Fibroblast of pulmonary artery (primary cell): ENCODE measurements around the gene CRYGC.
"Not testable (repeated sequence)": the region's sequence is repeated elsewhere in the genome, so short reads cannot be mapped to it uniquely, and the experiment has no call there.

ENCODE experiments used
- DNase-seq: peaks from one replicate; pipeline ENCODE4 v3.0.0-alpha.2; 2010; ENCODE audit warnings: low read depth
- H3K4me3 ChIP-seq: replicated peaks from 2 replicates; pipeline ENCODE4 v1.5.1; 2011; ENCODE audit warnings: low read depth, mild to moderate bottlenecking, control low read depth, low read length, moderate library complexity
- CTCF ChIP-seq: IDR thresholded peaks from 2 replicates; pipeline ENCODE4 v1.5.1; 2011; ENCODE audit warnings: mild to moderate bottlenecking, control low read depth, low read length, inconsistent platforms; ENCODE audit errors: missing control alignments

The CRYGC gene

GRCh38 chr2:208136716-208137094 lies 7.1 kb upstream of the CRYGC start:
- no peak for TF ChIP-seq CTCF
- no peak overlapping the region for H3K4me3 ChIP-seq
- DNase-seq = no peak

- no peak overlapping the region for H3K4me3 ChIP-seq
- no peak for DNase-seq
- TF ChIP-seq CTCF = no peak
Measured at GRCh38 chr2:208135794-208136715, 6.4 kb upstream of the CRYGC start.

GRCh38 chr2:208134928-208135586 lies 5.4 kb upstream of the CRYGC start:
- TF ChIP-seq CTCF = no peak
- no peak for DNase-seq
- no peak overlapping the region for H3K4me3 ChIP-seq

- H3K4me3 ChIP-seq = no peak overlapping the region
- DNase-seq = no peak
Measured at GRCh38 chr2:208130712-208131110, 1.1 kb upstream of the CRYGC start.

GRCh38 chr2:208128136-208128535 lies 1.5 kb downstream of the CRYGC start:
- no peak overlapping the region for H3K4me3 ChIP-seq
- no peak for TF ChIP-seq CTCF
- DNase-seq = no peak

More at GRCh38 chr2:208130712-208131110, 1.1 kb upstream of the CRYGC start:
- no peak for TF ChIP-seq CTCF

GRCh38 chr2:208127090-208127489 lies 2.5 kb downstream of the CRYGC start:
- no peak for TF ChIP-seq CTCF
- DNase-seq = no peak
- no peak overlapping the region for H3K4me3 ChIP-seq

- no peak for DNase-seq
- H3K4me3 ChIP-seq = no peak overlapping the region
- TF ChIP-seq CTCF = no peak
Measured at GRCh38 chr2:208125251-208125650, 4.4 kb downstream of the CRYGC start.

GRCh38 chr2:208124013-208124715 lies 5.5 kb downstream of the CRYGC start, which contains the start of gene CRYGD:
Gene CRYGD (minus strand): TSS chr2:208124524. CDS start chr2:208124473, 51 bp downstream.
- H3K4me3 ChIP-seq, DNase-seq: not testable (repeated sequence)
